ENCODE data around the gene IPO7. TPM values are rescaled to one million over a fixed set of nuclear protein-coding genes. Genes with fewer than 3 reads are reported as not detected.

IPO7 gene
- total and polyA plus RNA-seq, 2 of the 13 experiments (the other 11 are each of a cell fraction or from before 2014, with no cell fraction given), result 59.4 to 98.4 TPM

GRCh38 chr11:9461063-9461759 is 76.8 kb downstream of the IPO7 start (continued):
- TF ChIP-seq UBTF (CRISPR knock-in tag; IDR thresholded peaks at IDR 0.05) (peak; percentile 99), ZNF687 (CRISPR knock-in tag; IDR thresholded peaks at IDR 0.05) (peak; percentile 71), CREB3 (CRISPR knock-in tag; IDR thresholded peaks at IDR 0.05) (no peak), PTBP1 (IDR thresholded peaks at IDR 0.05; ENCODE audit: low read depth, low read length, poor library complexity, severe bottlenecking) (peak; percentile 31), IRF1 (CRISPR knock-in tag; IDR thresholded peaks at IDR 0.05; ENCODE audit: low read depth) (no peak), ZNF597 (CRISPR knock-in tag; IDR thresholded peaks at IDR 0.05) (no peak), ISL2 (CRISPR knock-in tag; IDR thresholded peaks at IDR 0.05) (peak; percentile 15; the same call in 1 of the 2 replicates), KDM4B (CRISPR knock-in tag; IDR thresholded peaks at IDR 0.05) (peak; percentile 59; the same call in 1 of the 2 replicates), ZNF142 (CRISPR knock-in tag; IDR thresholded peaks at IDR 0.05) (no peak), ZSCAN21 (CRISPR knock-in tag; IDR thresholded peaks at IDR 0.05; ENCODE audit: borderline replicate concordance) (peak; percentile 64; the same call in 1 of the 2 replicates), RXRA (CRISPR knock-in tag; IDR thresholded peaks at IDR 0.05) (0 out of 2 replicates have a peak, but pooled peaks have one; percentile 34), HIVEP1 (CRISPR knock-in tag; IDR thresholded peaks at IDR 0.05) (no peak)

All from HepG2 (cell line).